Activated CD4-positive, alpha-beta T cell treated with anti-CD3 and anti-CD28 coated beads, Interleukin-2, amount 10 ng/mL, durations not matched to agents 7 days and 5 days (primary cell): ENCODE data around the gene FTO. TPM values are rescaled to one million over a fixed set of nuclear protein-coding genes. Genes with fewer than 3 reads are reported as not detected.
"Not testable (repeated sequence)": the region's sequence is repeated elsewhere in the genome, so short reads cannot be mapped to it uniquely, and the experiment has no call there.

ENCODE experiments used
- CTCF ChIA-PET: fragments of 350-600 bp; sonication (Branson Sonifier 250); formaldehyde crosslinking; loops from one replicate; lab custom pipeline; 2021; ENCODE audit warnings: antibody characterized with exemption; lab: Charles Lee
- POLR2A ChIA-PET: fragments of 350-600 bp; sonication (Branson Sonifier 250); formaldehyde crosslinking; loops from one replicate; lab custom pipeline; 2021; ENCODE audit warnings: antibody characterized with exemption; lab: Charles Lee
- DNase-seq: peaks from one replicate; pipeline ENCODE4 v3.0.0-alpha.2; 2020
- H3K27ac Mint-ChIP-seq: one replicate; pipeline ENCODE4 v1.8.0; 2021; ENCODE audit warnings: mild to moderate bottlenecking, moderate library complexity, mixed read lengths
- H3K27me3 Mint-ChIP-seq: one replicate; pipeline ENCODE4 v1.8.0; 2021; ENCODE audit warnings: mixed read lengths
- H3K36me3 Mint-ChIP-seq: one replicate; pipeline ENCODE4 v1.8.0; 2021; ENCODE audit warnings: low read depth, mixed read lengths
- H3K4me1 Mint-ChIP-seq: one replicate; pipeline ENCODE4 v1.8.0; 2021; ENCODE audit warnings: mixed read lengths
- H3K4me3 Mint-ChIP-seq: one replicate; pipeline ENCODE4 v1.8.0; 2021; ENCODE audit warnings: mild to moderate bottlenecking, moderate library complexity, mixed read lengths
- H3K9me3 Mint-ChIP-seq: one replicate; pipeline ENCODE4 v1.8.0; 2021; ENCODE audit warnings: mixed read lengths
- total RNA-seq, 2 experiments: library from RNA; stranded (reverse); gene quantifications; one replicate each; pipeline ENCODE4 v1.2.3, GENCODE V29; 2021

Gene FTO
- total RNA-seq, 2 experiments from 2014 or later: 44.2 to 44.3 TPM

GRCh38 chr16:53872248-53873221, 168.6 kb downstream of the FTO start:
- Mint-ChIP-seq H3K9me3 (peaks cover 15% of the 10 kb centered on the region), H3K36me3 (peaks cover 32% of the 10 kb centered on the region), H3K4me1 (peaks cover 10% of the 10 kb centered on the region), H3K4me3 (no peak overlapping the region), H3K27ac (no peak overlapping the region), H3K27me3 (no peaks in the 10 kb centered on the region)
- no peak for DNase-seq
- ChIA-PET POLR2A (interaction anchor here (0.6 kb wide), 1 partner anchor 784 kb away, joined by 3 read pairs; no protein-coding TSS in a partner anchor), CTCF (no interaction called here)

- Mint-ChIP-seq H3K27me3 (no peaks in the 10 kb centered on the region), H3K27ac (no peak overlapping the region), H3K4me3 (no peak overlapping the region), H3K9me3 (no peaks in the 10 kb centered on the region), H3K36me3 (peaks cover 19% of the 10 kb centered on the region), H3K4me1 (peaks cover 10% of the 10 kb centered on the region)
- ChIA-PET CTCF (no interaction called here), POLR2A (no interaction called here)
- no peak for DNase-seq
These were observed 172.9 kb downstream of the FTO start for GRCh38 chr16:53876811-53877210.

- peaks cover 12% of the 10 kb centered on the region for H3K36me3 Mint-ChIP-seq
- H3K27me3 Mint-ChIP-seq: no peaks in the 10 kb centered on the region
- POLR2A ChIA-PET: no interaction called here
- CTCF ChIA-PET: interaction anchor here (0.7 kb wide), 1 partner anchor 42 kb away, joined by 3 read pairs; no protein-coding TSS in a partner anchor
- no peak overlapping the region for H3K4me3 Mint-ChIP-seq
- H3K27ac Mint-ChIP-seq: no peak overlapping the region
- no peak for DNase-seq
- no peaks in the 10 kb centered on the region for H3K4me1 Mint-ChIP-seq
- no peaks in the 10 kb centered on the region for H3K9me3 Mint-ChIP-seq
These were observed 174.3 kb downstream of the FTO start for GRCh38 chr16:53878216-53878615.

- POLR2A ChIA-PET: no interaction called here
- CTCF ChIA-PET: no interaction called here
- Mint-ChIP-seq H3K27ac (no peak overlapping the region), H3K4me3 (no peak overlapping the region), H3K27me3 (no peaks in the 10 kb centered on the region), H3K4me1 (no peaks in the 10 kb centered on the region), H3K36me3 (peaks cover 11% of the 10 kb centered on the region), H3K9me3 (no peaks in the 10 kb centered on the region)
- no peak for DNase-seq
These were observed 177.4 kb downstream of the FTO start for GRCh38 chr16:53881371-53881770.

GRCh38 chr16:53882310-53882709, 178.4 kb downstream of the FTO start:
- DNase-seq: no peak
- no peaks in the 10 kb centered on the region for H3K27me3 Mint-ChIP-seq
- no peaks in the 10 kb centered on the region for H3K4me1 Mint-ChIP-seq
- ChIA-PET CTCF (no interaction called here), POLR2A (no interaction called here)
- H3K36me3 Mint-ChIP-seq: peaks cover 14% of the 10 kb centered on the region
- no peaks in the 10 kb centered on the region for H3K9me3 Mint-ChIP-seq
- H3K4me3 Mint-ChIP-seq: no peak overlapping the region
- no peak overlapping the region for H3K27ac Mint-ChIP-seq

- Mint-ChIP-seq H3K36me3 (peaks cover 14% of the 10 kb centered on the region), H3K27me3 (no peaks in the 10 kb centered on the region), H3K27ac (no peak overlapping the region), H3K4me3 (no peak overlapping the region), H3K9me3 (no peaks in the 10 kb centered on the region), H3K4me1 (no peaks in the 10 kb centered on the region)
- CTCF ChIA-PET: interaction anchor here (1.2 kb wide), 1 partner anchor 17 kb away, joined by 3 read pairs; no protein-coding TSS in a partner anchor
- POLR2A ChIA-PET: no interaction called here
- DNase-seq: no peak
These were observed 180.8 kb downstream of the FTO start for GRCh38 chr16:53884748-53885147.

- Mint-ChIP-seq H3K27ac (no peak overlapping the region), H3K4me1 (peaks cover 3% of the 10 kb centered on the region), H3K4me3 (no peak overlapping the region), H3K9me3 (no peaks in the 10 kb centered on the region), H3K36me3 (peaks cover 6% of the 10 kb centered on the region), H3K27me3 (no peaks in the 10 kb centered on the region)
- ChIA-PET CTCF (no interaction called here), POLR2A (no interaction called here)
- no peak for DNase-seq
These were observed 182.8 kb downstream of the FTO start for GRCh38 chr16:53886482-53887378.

- Mint-ChIP-seq H3K4me3 (no peak overlapping the region), H3K9me3 (no peaks in the 10 kb centered on the region), H3K27me3 (no peaks in the 10 kb centered on the region), H3K27ac (no peak overlapping the region), H3K36me3 (peaks cover 6% of the 10 kb centered on the region), H3K4me1 (peaks cover 13% of the 10 kb centered on the region)
- no peak for DNase-seq
- POLR2A ChIA-PET: interaction anchor here (0.6 kb wide), 1 partner anchor 1029 kb away, joined by 5 read pairs; no protein-coding TSS in a partner anchor
- CTCF ChIA-PET: interaction anchor here (0.6 to 1.1 kb wide), 2 partner anchors 116 to 354 kb away, joined by 3 to 7 read pairs; no protein-coding TSS in a partner anchor
These were observed 184.3 kb downstream of the FTO start for GRCh38 chr16:53888222-53888621.

GRCh38 chr16:53890877-53891276, 186.9 kb downstream of the FTO start:
- H3K4me3 Mint-ChIP-seq, H3K27ac Mint-ChIP-seq, H3K9me3 Mint-ChIP-seq, DNase-seq, H3K36me3 Mint-ChIP-seq, POLR2A ChIA-PET, H3K27me3 Mint-ChIP-seq: not testable (repeated sequence)
- CTCF ChIA-PET: interaction anchor here (0.9 to 1.6 kb wide), 3 partner anchors 28 to 56 kb away, joined by 3 to 4 read pairs (median 3); no protein-coding TSS in a partner anchor
- peaks cover 13% of the 10 kb centered on the region for H3K4me1 Mint-ChIP-seq

GRCh38 chr16:53891409-53892139, 187.6 kb downstream of the FTO start:
- Mint-ChIP-seq H3K9me3 (no peaks in the 10 kb centered on the region), H3K4me3 (no peak overlapping the region), H3K36me3 (peaks cover 3% of the 10 kb centered on the region), H3K27me3 (no peaks in the 10 kb centered on the region), H3K4me1 (peaks cover 13% of the 10 kb centered on the region), H3K27ac (peak overlapping the region; percentile 63)
- ChIA-PET POLR2A (no interaction called here), CTCF (interaction anchor here (0.6 to 1.6 kb wide), 5 partner anchors 10 to 55 kb away, joined by 3 to 4 read pairs (median 3); no protein-coding TSS in a partner anchor)
- DNase-seq: no peak

GRCh38 chr16:53892155-53892554, 188.2 kb downstream of the FTO start:
- peak; percentile 68 for DNase-seq
- Mint-ChIP-seq H3K27ac (no peak overlapping the region), H3K9me3 (no peaks in the 10 kb centered on the region), H3K27me3 (no peaks in the 10 kb centered on the region), H3K4me1 (peaks cover 13% of the 10 kb centered on the region), H3K36me3 (peaks cover under 1% of the 10 kb centered on the region), H3K4me3 (no peak overlapping the region)
- POLR2A ChIA-PET: no interaction called here
- CTCF ChIA-PET: interaction anchor here (0.5 to 1.6 kb wide), 5 partner anchors 9 to 1038 kb away, joined by 3 to 4 read pairs (median 3); partner anchors contain the start of gene IRX5
